ENCODE measurements around the gene THEMIS.

Gene THEMIS

DNA sequence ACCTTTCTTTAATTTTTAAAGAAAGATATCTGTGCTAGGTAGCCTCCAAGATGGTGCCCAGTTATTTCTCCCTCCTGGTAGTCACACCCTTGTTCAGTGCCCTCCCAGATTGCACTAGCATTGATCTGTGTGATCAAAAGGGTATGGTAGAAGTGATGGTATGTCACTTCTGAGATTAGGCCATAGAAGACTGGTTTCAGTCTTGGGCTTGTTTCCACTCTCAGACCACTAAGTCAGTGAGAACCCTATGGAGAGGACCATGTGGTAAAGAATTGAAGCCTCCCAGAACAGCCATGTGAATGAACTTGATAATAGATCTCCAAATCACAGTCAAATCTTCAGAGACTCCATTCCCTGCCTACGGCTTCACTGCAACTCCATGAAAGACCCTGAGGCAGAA, 57.3 kb downstream of the THEMIS start:
- TF ChIP-seq, protein P1, sequence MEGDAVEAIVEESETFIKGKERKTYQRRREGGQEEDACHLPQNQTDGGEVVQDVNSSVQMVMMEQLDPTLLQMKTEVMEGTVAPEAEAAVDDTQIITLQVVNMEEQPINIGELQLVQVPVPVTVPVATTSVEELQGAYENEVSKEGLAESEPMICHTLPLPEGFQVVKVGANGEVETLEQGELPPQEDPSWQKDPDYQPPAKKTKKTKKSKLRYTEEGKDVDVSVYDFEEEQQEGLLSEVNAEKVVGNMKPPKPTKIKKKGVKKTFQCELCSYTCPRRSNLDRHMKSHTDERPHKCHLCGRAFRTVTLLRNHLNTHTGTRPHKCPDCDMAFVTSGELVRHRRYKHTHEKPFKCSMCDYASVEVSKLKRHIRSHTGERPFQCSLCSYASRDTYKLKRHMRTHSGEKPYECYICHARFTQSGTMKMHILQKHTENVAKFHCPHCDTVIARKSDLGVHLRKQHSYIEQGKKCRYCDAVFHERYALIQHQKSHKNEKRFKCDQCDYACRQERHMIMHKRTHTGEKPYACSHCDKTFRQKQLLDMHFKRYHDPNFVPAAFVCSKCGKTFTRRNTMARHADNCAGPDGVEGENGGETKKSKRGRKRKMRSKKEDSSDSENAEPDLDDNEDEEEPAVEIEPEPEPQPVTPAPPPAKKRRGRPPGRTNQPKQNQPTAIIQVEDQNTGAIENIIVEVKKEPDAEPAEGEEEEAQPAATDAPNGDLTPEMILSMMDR (conservative IDR thresholded peaks at IDR 0.05; ENCODE audit: control insufficient read depth, insufficient read depth, low read depth, low read length) = no peak
- no peak for DNase-seq (ENCODE audit: low read depth)
- H3K4me3 ChIP-seq (ENCODE audit: control insufficient read depth, low read depth, low read length) = no peak overlapping the region

DNA sequence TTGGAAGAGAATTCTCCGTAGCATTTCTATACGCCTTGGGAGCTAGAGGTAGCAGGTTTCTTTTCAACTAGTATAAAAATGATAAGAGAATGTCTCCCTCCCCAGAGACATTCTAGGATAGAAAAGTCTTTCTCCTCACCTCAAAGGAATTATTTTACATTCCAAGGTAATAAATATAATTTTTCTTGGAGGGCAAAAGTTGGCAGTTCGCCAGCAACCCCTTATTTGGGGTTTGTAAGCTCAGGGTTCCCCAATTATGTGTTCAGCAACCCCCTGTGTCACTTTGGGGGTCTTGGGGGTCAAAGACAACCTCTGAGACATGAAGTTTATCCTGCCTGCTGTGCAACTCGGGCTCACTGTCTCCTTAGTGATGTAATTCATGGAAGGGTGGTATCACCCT, 58.3 kb downstream of the THEMIS start:
- TF ChIP-seq, protein P1 (conservative IDR thresholded peaks at IDR 0.05; ENCODE audit: control insufficient read depth, insufficient read depth, low read depth, low read length) = no peak
- no peak for DNase-seq (ENCODE audit: low read depth)
- H3K4me3 ChIP-seq (ENCODE audit: control insufficient read depth, low read depth, low read length) = no peak overlapping the region

DNA sequence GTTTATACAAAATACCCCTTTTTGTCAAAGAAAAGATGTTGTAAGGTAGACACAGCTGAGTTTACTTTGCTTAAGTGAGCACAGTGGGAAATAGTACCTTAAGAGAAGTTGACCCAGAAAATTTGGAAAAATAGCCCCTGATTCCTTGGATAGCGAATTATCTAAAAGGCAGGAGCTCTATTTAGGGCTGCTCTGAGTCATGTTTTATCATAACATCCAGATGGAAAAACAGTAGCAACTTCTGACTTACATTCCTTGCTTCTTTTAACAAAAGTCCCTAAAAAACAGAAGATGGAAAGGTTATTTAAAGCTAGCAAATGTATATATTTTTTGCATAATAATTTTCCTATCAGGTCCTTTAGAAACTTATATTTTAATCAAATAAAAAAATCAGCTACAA, 59.0 kb downstream of the THEMIS start:
- no peak overlapping the region for H3K4me3 ChIP-seq (ENCODE audit: control insufficient read depth, low read depth, low read length)
- TF ChIP-seq, protein P1 (conservative IDR thresholded peaks at IDR 0.05; ENCODE audit: control insufficient read depth, insufficient read depth, low read depth, low read length) = no peak
- DNase-seq (ENCODE audit: low read depth) = peak; percentile 31

DNA sequence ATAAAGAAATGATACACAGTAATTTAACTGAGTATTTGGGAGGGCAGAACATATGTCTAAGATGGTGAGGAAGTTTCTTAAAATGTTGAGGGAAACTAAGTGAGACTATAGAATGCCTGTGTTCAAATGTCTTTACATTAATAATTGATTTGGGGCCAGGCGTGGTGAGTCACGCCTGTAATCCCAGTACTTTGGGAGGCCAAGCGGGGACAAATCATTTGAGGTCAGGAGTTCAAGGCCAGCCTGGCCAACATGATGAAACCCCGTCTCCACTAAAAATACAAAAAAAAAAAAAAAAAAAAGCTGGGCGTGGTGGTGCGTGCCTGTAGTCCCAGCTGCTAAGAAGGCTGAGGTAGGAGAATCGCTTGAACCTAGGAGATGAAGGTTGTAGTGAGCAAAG, 66.7 kb downstream of the THEMIS start:
- no peak overlapping the region for H3K4me3 ChIP-seq (ENCODE audit: control insufficient read depth, low read depth, low read length)
- TF ChIP-seq, protein P1 (conservative IDR thresholded peaks at IDR 0.05; ENCODE audit: control insufficient read depth, insufficient read depth, low read depth, low read length) = no peak
- no peak for DNase-seq (ENCODE audit: low read depth)

DNA sequence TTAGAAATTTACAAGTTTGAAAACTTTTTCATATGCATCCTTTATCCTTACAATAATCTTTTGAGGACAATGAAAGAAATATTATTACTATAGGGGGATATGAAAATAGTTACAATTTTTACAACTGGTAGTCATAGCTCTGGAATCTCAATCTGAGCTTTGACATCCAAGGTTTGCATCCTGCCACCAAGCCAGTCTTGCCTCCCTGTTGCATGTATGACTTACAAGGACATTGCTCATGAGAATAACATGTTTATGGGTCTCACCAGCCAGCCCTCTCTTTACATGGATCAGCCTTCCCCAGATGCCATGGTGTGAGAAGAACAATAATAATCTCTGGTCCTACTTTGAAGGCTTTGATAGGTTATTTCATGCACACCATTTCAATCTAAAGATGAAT, 67.5 kb downstream of the THEMIS start:
- TF ChIP-seq, protein P1 (conservative IDR thresholded peaks at IDR 0.05; ENCODE audit: control insufficient read depth, insufficient read depth, low read depth, low read length) = no peak
- DNase-seq (ENCODE audit: low read depth) = no peak
- H3K4me3 ChIP-seq (ENCODE audit: control insufficient read depth, low read depth, low read length) = no peak overlapping the region

DNA sequence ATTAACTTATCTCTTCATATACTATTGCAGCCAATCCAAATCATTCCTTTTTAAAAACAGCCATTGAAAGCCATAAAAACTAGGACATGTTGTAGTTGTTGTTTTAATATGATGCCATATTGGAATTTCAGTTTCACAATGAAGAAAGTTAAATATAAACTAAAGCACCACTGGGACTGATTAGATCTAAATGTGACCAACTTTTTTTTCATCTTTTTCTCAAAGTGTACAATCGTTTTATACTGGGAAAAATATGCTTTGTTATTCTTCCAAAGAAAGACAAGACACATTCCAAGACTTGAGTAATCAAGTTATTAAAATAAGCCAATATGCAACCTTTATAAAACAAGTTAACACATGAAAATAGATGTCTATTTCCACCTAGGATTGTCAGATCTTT, 68.5 kb downstream of the THEMIS start:
- H3K4me3 ChIP-seq (ENCODE audit: control insufficient read depth, low read depth, low read length) = no peak overlapping the region
- no peak for DNase-seq (ENCODE audit: low read depth)
- TF ChIP-seq, protein P1 (conservative IDR thresholded peaks at IDR 0.05; ENCODE audit: control insufficient read depth, insufficient read depth, low read depth, low read length) = no peak

DNA sequence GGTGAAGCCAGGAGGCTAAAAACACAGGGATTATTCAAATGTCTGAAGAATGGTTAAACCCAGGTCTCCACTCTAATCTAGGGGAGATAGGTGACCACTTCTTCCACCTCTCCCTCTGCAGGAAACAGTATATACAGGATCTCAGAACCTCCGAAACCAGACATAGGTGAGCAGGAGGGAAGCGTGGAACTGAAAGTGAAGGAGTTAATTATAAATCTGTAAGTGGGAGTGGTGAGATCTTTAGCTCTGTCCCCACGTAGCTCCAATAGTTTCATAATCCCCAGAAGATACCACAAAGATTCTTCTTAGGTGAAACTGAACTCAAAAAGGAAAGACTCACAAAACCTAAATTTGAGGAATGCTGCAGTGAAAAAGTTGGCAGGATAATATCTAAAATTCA, 76.8 kb downstream of the THEMIS start:
- H3K4me3 ChIP-seq (ENCODE audit: control insufficient read depth, low read depth, low read length) = no peak overlapping the region
- no peak for DNase-seq (ENCODE audit: low read depth)
- TF ChIP-seq, protein P1 (conservative IDR thresholded peaks at IDR 0.05; ENCODE audit: control insufficient read depth, insufficient read depth, low read depth, low read length) = no peak
